ENCODE measurements around the gene LRRC7.

Gene LRRC7

DNA sequence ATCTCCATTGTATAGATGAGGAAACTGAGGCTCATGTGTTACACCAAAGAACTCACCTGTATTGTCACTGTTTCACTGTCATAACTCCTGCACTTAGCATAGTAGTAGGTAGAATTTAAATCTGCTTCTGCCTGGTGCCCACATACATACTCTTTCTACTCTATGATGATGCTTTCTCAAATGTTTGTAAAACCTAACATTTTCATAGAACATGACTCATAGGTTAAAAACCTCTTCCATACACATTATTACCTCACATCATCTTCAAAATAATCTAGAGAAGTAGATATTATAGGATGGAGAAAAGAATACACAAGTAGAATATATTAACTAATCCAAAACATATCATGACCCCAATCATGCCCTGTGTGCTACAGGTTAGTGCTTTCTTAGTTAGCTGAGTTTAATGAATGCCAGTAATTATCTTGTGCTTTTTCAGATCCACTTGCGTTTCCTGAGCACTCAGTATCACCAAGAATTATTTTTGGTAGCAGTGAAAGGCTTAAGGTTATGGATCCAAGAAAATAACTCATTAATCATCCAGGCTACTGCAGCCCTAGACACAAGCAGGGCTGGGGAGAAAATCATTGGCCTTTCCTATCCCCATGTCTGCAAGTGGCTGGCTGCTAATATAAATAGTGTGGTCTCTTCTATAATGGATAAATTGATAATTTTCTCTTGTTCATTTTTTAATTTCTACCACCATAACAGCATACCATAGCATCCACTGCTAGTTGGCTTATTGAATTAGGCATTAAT, 480.8 kb downstream of the LRRC7 start:
- DNase-seq: no peak

DNA sequence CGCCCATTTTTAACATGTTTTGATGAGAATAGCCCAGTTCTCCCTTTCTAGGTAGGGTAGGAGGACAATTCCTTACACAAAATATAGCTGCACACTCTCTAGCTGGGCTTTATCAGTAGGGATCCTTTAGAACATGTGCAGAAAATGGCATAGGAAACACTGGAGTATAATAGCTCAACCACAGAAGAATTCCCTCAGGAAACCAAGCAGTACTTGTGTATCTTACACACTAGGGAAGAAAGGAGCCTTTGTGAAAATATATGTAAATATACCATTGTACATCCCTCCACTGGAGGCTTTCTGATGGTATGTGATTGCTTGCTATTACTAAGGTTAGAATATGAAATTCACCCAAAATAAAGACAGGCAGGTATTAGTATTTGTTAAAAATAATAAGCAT, 484.2 kb downstream of the LRRC7 start:
- DNase-seq: no peak

DNA sequence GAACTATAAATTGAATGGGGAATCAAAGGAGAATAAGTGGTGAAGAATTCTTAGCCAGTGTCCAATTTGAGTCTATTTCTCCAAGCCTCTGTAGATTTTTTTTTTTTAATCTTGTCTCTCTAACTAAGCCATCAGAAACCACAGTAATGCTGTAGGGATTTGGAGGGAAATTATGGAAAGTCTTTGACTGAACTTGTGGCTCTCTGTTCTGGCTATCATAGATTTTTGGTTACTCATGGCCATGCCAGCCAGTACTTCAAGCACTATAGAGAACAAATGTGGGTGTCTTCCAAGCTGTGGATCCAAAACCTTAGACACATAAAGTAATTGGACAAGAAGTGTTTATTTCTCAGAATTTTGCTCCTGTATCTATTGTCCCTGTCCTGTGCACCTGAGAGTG, 489.8 kb downstream of the LRRC7 start:
- DNase-seq: no peak

DNA sequence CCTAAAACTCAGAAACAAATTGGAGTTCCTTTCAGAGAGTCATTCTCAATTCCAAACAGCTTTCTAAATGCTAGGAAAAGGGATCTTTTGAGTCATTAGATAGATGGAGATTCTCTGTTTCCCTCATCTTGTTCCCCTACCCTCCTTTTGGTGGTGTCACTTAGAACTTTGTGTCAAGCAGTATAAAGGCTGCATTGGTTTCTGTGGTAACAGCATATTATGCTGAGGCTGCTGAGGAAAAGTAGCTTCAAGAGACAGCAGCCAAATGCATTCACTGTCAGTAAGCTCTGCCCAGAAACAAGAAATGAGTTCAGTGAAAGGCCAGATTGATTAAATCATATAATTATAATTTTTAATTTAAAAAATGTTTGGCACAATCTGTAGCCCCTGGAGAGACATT, 493.5 kb downstream of the LRRC7 start:
- no peak for DNase-seq

DNA sequence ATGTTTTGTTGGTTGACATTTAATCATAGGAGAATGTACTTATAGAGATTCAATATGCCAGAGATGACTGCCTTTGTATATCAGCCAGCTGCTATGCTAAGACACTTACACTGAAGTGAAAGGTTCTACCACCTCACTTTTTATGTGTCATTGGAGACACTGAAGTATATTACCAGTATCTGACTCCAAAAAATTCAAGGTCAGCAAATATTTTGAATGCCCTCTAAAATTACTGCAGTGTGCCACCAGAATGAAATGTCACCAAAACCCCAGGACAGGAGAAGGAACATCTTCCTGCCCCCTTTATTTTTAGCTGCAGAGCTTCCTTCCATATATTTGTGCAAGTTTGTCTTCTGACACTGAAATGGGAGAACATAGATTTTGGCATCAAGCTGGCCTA, 496.1 kb downstream of the LRRC7 start:
- DNase-seq: no peak

DNA sequence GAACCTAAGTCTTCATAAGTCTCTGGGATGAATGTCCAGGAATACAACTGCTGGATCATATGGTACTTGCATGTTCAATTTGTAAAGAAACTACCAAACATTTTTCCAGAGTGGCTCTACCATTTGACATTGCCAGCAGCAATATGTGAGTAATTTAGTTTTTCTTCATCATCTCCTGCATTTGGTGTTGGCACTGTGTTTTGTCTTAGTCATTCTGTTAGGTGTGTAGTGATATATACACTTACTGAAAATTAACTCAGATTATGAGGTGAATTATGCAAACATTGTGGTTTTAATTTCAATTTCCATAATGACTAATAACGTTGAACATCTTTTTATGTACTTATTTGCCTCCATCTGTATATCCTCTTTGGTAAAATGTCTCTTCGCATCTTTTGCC, 499.0 kb downstream of the LRRC7 start:
- DNase-seq: no peak

DNA sequence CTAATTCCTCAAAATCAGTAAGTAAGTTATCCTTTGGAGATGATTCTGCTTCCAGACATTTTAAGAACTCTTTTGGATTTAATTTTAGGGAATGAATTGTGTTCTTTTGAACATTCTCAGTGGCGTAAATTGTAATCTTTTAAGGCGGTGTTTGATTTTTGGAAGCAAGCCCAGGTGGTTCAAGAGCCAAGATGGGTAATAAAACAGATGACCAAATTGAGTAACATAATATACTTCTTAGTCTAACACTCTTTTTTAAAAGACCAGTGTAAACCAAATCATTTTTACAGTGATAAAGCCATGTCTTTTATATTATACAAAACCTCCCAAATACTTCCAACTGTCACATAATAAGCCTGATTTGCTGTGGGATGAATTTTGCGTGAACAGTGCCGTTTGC, 503.9 kb downstream of the LRRC7 start:
- no peak for DNase-seq

DNA sequence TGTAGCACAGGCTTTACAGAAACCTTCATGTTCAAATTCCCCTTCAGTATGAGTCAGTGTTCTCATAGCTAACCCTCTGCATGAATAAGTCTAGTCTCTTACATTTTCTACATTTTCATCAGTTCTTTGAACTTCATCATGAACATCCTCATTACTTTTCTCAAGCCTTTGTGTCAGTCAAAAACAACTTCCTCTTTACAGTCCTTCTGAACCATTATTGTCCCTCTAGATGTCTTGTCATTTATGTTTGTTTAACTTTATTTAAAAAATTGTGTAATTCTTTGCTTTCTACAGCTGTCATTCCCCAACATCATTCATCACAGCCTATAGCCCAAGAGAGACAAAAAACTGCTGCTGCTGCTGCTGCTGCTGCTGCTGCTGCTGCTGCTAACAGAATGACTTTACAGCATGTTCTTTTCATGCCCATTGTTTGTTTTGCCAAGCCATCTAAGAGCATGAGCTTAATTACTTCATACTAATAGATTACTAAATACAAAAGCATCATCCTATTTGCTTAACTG, 504.6 kb downstream of the LRRC7 start:
- DNase-seq: no peak

DNA sequence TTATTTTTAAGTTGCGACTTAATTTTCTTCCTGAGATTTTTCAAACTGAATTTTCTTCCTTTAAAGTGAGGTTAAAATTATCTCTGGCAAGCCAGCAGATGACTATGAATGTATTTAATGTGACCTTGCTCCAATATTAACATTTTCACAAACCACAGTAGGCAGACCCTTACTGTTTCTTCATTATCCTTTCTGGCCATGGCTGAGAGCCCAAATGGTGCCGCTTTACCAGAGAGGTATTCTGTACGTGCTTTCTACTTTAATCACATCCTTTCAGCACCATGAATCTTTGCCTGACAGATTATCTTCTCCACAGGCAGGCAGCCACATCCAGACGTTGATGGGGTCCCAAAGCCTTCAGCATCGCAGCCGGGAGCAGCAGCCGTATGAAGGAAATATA, 508.0 kb downstream of the LRRC7 start:
- DNase-seq: no peak

DNA sequence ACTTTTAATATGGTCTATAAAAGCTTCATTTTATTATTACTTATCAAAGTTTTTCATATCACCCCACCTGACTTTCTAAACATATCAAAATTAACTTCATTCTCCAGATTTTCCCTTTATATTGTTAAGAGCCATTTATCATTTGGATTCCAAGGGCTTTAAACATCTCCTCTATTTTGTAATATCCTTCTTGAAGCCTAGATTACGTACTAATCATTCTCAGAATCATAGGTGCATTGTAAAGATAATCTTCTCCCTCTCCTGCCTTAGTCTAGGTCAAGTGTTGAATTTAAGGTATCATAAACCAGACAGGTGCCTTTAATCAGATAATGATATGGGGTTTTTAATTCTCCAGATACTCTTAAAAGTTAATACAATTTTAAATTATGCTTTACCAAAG, 509.3 kb downstream of the LRRC7 start:
- DNase-seq: no peak

DNA sequence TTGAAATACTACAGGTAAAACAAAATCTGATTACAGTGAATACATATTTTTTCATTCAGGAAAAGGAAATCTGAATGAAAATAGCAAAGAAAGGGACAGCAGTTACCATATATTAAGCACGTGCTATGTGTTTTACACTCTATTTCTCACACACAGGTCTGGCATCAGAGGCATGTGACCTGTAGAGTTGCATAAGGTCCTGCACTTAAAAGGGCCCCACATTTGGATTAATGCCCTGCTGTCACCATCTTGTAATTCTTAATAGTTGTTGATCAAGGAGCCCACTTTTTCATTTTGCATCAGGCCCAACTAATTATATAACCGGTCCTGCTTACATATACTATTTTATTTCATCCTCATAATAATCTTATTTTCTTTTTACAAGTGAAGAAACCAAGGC, 511.8 kb downstream of the LRRC7 start:
- no peak for DNase-seq

DNA sequence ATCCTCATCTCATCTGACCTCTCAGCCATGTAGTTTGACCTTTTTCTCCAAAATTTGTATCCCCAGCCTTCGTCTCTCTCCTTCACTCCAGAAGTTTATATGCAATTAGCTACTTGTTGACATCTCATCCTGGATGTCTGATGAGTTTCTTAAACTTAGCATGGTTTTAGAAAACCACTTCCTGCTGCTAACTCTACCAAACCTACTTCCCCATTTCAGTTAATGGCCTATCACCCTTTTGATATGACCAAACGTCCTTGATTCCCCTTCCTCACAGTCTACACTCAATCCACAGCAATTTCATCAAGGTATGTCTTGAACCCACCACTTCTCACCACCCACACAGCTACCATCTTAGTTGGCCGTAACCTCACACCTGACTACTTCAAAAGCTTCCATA, 515.8 kb downstream of the LRRC7 start:
- DNase-seq: no peak

DNA sequence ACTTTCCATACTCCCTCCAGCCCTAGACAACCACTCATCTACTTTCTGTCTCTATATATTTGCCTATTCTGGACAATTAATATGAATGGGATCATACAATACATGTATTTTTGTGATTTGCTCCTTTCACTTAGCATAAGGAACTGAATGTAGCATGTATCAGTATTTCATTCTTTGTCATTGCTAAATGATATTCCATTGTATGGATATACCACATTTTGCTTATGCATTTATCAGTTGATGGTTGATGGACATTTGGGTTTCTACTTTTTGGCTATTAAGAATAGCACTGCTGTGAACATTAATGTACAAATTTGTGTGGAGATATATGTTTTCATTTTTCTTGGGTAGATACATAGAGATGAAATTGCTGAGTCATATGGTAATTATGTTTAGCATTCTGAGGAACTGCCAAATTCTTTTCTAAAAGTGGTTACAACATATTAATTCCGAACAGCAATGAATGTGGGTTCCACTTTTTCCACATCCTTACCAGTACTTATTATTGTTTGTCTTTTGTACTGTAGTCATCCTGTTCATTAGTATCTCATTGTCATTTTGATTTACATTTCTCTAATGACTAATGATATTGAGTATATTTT, 516.7 kb downstream of the LRRC7 start:
- DNase-seq: no peak

DNA sequence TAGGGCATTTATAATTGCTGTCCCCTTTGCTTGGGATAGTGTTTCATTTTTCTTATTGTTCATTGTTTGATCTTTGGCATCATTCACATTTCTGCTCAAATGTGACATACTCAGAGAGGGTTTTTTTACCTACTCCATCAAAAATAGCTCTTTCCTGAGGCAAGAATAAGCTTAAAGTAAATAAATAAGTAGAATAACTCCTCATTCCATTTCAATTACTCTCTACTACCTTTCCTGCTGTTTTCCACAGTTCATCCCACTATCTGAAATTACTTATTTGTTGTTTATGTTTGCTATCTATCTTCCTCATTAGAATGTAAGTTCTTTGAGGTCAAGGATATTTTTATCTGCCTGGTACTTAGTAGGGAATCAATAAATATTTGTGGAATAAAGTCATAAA, 517.8 kb downstream of the LRRC7 start:
- no peak for DNase-seq

DNA sequence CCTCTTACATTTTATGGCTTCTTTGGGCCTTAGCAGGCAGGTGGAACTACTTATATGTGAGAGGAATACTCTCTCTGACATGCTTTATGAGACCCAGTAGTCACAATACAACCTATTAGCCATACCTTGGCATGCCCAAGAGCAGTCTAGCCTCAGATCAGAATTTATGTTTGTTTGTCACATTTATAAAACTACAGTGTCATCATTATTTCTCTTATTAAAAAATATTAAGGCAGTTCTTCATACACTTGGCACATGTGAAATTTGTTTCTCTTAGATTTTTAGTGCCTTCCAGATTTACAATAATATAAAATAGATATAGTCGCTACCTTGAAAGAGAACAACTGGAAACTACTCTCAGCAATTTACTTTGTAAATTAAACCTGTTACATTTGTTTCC, 519.2 kb downstream of the LRRC7 start:
- no peak for DNase-seq

DNA sequence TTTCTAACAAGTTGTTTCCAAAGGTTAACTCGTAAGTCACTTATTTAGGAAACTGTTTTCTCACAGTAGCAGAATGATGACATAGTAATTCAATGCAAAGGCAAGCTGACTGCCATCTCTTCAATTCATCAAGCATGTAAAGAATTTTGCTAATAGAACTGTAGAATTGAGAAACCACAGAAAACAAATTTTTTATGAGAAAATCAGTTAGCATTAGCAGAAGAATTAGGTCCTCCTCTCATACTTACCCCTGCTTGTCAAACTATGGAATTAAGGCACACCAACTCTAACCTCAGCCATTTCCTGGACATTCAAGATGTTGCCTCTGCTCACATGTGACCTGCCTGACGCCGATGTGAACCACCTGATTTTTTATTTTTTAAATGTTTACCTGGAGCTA, 522.4 kb downstream of the LRRC7 start:
- DNase-seq: no peak

DNA sequence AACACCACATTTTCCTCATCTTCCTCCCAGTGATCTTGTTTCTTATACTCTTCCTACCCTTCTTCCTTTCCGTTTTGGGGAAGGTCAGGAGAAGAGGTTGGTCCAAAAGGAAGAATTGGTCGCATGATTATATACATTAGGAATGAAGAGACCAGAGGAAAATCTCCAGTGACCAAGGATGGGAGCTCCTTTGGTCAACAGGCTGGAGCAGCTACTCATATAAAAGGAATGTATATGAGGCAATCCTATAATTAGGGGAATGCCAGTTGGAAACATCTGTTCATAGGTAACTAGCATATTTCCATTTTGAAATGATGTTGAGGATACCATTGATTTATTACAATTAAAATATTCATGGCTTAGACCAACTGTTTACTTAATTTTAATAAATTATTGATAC, 523.2 kb downstream of the LRRC7 start:
- no peak for DNase-seq

DNA sequence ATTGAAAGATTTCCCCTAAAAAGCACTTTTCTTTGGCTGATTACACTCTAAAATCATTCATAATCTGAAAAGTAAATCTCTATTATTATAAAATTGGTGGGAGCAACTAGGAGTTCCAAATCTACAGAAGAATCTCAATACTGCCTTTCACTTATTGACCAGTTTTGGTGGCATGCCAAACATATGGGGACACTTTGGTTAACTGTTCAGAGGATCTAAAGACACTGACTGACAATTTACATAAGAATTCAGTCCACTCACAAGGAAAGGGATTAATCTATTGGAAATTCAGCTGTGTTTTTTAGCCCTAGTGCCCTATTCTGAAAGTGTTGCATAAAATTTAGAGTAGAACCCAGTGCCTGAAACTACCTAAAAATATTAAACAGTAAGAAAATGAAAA, 524.1 kb downstream of the LRRC7 start:
- DNase-seq: no peak

DNA sequence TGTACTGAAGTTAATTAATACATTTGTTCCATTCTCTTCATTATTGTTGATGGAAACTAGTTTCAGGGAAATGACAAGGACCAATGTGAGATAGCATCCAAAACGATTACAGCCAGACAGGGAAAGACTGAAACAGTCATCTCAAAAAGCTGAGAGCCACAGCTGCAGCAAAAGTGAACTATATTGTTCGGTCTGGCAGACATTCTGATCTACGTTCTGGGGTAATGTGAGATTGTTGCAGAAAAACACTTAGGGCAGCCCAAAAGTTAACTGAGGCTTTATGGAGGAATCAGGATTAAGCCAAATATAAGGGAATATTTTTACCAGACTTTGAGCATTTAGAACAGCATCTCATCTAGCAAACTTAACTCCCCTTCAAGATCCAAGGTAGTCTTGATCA, 524.8 kb downstream of the LRRC7 start:
- DNase-seq: no peak

DNA sequence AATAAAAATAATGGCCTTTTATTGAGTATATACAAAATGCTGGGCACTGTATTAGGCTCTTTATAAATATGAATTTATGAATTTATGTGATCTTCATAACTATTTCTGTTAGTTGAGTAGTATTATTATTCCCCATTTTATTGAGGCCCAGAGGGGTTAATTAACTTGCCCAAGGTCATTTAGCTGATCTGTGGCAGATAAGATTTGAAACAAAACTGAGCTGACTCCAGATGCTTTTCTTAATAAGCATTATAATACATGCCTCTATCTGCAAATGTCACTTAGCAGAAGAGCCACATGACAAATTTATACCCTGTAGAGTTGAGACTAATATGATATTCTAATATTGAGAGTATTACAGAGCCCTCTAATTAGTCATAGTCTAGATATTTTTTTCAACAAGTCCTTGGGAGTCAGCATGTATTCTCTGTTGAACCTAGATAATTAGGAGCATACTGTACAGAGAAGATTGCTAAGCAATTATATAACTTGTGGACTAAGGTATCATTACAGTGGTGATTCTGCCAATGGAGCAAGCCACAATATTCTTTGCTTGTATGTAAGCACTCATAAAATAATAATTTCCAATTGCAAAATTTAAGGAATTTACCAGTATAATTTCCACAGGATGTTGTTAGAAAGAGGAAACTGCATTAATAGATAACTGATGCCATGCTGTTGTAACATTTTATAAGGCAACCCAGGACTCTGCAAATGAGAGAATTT, 525.7 kb downstream of the LRRC7 start:
- DNase-seq: no peak

DNA sequence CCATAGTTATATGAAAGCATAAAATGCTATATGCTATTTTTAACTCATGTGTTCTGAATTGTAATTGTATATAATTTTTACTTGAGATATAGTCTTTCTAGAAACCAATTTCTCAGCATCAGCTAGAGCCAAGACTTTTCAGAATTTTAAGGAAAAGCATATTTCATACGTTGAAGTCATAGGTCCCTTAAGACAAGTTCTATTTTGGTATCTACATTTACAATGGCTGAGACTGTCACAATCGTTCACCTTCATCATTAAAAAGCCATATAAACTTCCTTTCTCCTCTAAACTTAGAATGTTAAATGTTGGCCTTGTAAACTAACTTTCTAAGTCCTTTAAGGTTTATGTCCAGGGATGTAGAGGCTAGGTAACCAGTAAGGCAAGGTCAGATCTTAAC, 533.5 kb downstream of the LRRC7 start:
- no peak for DNase-seq

DNA sequence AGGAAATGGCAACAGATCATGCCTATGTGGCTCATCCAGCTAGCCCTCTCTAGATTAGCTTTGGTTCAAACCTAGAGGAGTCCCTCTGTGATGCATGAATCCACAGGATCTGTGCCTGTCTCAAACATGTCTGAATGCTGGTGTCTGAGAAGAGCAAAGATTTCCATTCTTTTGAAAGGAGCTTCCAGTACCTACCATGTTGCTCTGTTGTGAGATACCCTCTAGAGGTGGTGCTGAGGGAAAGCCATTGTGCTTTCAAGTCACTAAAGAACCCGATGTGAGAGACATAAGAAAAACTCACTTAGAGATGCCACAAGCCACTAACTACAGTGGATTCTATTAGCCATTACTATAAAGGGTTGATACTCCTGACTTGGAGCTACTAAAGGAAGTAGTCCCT, 534.1 kb downstream of the LRRC7 start:
- DNase-seq: no peak

DNA sequence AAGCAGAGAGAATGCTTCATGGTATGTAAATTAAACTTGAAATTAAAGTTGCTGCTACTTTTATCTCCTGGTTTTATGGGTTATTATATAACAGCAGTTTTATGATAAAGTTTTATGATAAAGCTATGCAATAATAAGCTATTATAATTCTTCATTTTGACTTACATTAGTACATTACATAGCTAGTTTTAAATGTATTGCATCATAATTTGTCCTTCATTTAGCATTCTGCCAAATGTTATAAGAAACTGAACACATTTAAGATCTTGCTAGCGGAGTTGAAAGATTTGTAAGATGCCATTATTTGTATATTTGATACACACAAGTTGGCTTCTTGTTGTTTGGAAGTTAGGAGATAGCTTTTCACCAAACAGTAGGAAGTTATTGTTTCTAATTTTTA, 536.0 kb downstream of the LRRC7 start:
- no peak for DNase-seq

DNA sequence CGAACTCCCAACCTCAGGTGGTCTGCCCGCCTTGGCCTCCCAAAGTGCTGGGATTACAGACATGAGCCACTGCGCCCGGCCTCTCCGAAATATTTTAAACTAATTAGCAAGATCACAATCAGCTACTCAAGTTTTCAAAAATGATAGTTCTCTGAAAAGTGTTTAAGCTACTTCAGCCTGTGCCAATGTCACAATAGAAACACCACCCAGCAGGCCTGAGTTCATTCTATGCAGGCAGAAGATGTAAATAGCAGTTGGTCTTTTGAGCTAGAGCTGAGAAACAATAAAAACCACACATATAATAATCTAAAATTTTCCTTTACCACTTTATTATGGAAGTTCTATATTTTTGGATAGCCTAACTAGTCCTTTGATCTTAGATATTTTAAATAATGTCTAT, 541.5 kb downstream of the LRRC7 start:
- DNase-seq: no peak

Measured in NCI-H1048 (cell line).